ENCODE data around the gene CDR2.
"Not testable (repeated sequence)": the region's sequence is repeated elsewhere in the genome, so short reads cannot be mapped to it uniquely, and the experiment has no call there.

Gene CDR2
- 122 reads per million, percentile 86 among the genes with 10 or more reads in this experiment for total RNA-seq

- DNase-seq, result peak; percentile 99
Observed at GRCh38 chr16:22374311-22375116, at the start of gene CDR2. CDR2 (minus strand) TSS chr16:22374619; CDS start chr16:22374309, 310 bp downstream.

- DNase-seq, result no peak
Observed at GRCh38 chr16:22423716-22424115, 49.3 kb upstream of the CDR2 start.

- no peak for DNase-seq
Observed at GRCh38 chr16:22421136-22421535, 46.7 kb upstream of the CDR2 start.

DNA sequence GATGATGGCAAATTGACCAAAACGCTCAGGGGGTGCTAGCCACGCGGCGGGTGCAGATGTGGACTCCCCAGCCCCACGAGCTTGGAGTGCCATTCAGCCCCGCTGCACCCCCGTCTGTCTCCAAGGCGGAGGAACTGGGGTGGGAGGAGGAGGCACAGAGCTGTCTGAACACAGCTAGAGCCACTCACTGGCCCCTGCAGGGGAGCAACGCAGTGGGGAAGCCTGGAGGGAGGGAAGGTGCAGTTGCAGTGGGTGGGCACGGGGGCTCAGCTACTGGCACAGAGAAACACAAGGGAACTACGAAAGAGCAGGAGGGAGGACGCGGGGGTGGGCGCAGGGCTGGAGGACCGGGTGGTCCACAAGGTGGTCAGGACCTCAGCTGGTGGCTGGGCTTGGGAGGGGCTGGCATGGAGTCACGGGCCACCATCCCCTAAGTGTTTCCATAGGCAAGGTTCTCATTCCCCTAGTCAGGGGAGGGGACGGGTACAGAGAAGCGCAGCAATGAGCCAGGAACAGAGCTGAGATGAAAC is 46.3 kb upstream of the CDR2 start:
- DNase-seq, result no peak

GRCh38 chr16:22419908-22420307 is 45.5 kb upstream of the CDR2 start:
- DNase-seq, result no peak

DNA sequence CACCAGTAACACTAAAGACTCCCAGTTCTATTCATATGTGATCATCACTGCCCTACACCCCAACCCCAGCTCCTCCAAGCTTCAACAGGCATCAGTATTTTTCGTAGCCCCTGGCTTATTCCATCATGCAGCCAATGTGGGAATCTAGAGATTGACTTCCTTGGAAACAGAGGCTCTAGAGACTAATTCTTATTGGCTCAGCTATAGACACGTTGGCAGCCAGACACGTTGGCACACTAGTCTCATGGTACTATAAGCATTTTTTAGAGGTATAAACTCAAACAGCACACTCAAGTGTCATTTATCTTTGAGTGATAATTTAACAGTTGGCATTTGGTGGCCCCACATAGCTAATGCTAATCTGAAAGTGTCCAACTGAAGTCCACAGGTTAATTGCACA is 44.4 kb upstream of the CDR2 start:
- no peak for DNase-seq

DNA sequence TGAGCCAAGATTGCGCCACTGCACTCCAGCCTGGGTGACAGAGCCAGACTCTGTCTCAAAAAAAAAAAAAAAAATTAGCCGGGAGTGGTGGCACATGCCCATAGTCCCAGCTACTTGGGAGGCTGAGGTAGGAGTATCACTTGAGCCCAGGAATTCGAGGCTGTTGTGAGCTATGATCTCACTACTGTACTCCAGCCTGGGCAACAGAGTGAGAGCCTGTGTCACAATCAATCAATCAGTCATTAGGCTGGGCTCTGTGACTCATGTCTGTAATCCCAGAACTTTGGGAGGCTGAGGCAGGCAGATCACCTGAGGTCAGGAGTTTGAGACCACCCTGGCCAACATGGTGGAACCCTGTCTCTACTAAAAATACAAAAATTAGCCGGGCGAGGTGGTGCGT is 43.4 kb upstream of the CDR2 start:
- not testable (repeated sequence) for DNase-seq

DNA sequence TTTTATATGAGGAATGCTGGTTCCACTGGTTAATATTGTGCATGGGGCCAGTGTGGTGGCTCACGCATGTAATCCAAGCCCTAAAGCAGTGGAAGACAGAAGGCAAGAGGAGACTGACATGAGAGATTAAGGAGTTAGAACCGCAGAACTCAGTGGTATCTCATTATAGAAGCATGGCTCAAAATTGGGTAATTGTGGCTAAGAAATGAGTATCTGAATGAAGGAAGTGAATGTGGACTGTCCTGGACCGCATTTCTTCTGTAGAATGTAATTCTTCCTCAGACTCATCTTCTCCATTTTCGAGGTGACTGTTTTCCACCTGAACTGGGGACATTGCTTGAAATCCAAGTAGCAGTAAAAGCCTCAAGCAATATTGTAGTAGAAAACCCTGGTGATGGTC is 42.6 kb upstream of the CDR2 start:
- DNase-seq, result no peak

DNA sequence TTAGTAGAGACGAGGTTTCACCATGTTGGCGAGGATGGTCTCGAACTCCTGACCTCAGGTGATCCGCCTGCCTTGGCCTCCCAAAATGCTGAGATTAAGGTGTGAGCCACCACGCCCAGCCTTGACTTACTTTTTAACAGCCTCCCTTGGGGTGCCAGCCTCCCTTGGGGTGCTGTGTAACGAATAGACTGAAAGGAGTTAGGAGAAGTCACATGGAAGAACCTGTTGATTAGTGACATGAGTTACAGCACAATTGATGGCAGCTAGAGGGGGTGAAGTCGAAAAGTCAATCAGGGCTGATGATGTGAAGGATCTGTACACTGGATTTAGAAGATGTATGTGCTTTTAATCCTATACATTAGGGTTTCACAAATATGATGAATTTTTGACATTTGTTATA is 39.4 kb upstream of the CDR2 start:
- no peak for DNase-seq

DNA sequence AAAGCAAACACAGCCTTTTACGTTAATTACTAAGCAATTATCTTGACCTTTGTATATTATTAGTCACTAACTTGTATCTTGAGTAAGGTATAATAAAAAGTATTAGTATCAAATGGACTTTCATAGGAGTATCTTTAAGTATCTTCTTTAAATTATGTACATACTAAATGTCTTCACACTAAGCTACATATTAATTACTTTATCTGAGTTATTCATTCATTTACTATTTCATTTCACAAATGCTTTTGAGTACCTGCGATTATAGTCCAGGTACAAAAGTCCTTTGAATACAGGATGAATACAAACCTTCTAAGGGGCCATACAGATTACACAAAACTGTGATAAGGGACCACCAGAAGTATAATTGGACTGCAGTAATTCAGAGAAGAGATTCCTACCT is 33.1 kb upstream of the CDR2 start:
- no peak for DNase-seq

DNA sequence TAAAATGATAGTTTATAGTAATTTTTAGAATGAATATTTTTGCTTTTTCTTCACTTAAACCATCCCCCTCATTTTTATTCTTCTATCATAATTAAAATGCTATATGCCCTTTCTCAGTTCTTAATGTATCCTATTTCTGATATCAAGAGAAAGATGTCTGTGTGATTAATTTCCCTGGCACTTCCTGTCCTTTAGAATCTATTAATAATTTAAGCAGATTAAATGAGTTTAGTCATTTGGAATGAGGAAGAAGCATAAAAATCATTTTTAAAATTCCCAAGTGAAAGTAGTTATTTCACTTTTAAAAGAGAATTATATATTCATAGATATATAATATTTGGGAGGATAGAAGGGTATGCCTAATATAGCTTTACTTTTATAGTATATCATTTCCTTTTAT is 27.8 kb upstream of the CDR2 start:
- no peak for DNase-seq

DNA sequence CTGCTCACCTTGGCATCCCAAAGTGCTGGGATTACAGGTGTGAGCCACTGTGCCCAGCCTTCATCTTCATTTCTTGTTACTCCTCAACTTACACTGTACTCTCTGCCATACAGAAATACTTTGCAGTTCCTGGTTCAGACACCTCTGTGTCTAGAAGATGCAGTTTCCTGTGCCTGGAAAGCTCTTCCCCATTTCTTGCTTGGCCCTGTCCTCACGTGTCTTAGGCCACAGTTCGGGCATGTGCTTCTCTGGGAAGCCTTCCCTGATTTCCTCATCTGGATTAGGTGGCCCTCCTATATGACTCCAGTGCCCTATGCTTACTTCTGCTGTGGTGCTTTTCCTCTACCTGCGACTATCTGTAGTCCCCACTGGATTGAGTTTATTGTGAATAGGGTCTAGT is 26.5 kb upstream of the CDR2 start:
- DNase-seq, result no peak

GRCh38 chr16:22397931-22398330 is 23.5 kb upstream of the CDR2 start:
- no peak for DNase-seq

DNA sequence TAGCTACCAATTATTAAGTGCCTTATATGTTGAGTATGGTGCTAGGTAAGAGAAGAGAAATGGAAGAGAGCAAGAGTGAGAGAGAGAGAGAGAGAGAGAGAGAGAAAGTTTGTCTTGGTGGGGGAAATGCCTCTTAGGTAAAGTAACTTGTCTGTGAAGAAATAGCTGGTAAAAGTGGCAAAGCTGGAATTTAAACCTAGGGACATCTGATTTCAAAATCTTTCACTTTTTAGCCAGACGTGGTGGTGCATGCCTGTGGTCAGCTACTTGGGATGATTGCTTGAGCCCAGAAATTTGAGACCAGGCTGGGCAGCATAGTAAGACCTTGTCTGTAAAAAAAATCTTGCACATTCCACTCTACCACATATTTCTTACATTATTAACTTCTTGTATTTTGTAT is 23.0 kb upstream of the CDR2 start:
- DNase-seq, result no peak

DNA sequence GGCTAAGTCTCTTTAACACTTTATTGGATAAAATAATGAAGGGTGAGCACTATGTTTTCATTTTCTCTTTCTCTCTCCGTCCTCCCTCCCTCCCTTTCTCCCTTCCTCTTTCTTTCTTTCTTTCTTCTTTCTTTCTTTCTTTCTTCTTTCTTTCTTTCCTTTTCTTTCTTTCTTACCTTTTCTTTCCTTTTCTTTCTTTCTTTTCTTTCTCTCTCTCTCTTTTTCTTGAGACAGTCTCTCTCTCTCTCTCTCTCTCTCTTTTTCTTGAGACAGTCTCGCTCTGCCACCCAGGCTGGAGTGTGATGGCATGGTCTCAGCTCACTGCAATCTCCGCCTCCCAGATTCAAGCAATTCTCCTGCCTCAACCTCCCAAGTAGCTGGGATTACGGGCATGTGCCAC is 21.5 kb upstream of the CDR2 start:
- no peak for DNase-seq

DNA sequence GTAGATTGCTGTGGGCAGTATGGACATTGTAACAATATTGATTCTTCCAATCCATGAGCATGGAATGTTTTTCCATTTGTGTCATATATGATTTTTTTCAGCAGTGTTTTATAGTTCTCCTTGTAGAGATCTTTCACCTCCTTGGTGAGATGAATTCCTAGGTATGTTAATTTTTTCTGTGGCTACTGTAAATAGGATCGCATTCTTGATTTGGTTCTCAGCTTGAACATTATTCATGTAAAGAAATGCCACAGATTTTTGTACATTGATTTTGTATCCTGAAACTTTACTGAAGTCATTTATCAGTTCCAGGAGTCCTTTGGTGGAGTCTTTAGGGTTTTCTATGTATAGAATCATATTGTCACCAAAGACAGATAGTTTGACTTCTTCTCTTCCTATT is 19.7 kb upstream of the CDR2 start:
- DNase-seq, result no peak

- DNase-seq, result no peak
Observed at GRCh38 chr16:22388101-22388644, 13.8 kb upstream of the CDR2 start.

DNA sequence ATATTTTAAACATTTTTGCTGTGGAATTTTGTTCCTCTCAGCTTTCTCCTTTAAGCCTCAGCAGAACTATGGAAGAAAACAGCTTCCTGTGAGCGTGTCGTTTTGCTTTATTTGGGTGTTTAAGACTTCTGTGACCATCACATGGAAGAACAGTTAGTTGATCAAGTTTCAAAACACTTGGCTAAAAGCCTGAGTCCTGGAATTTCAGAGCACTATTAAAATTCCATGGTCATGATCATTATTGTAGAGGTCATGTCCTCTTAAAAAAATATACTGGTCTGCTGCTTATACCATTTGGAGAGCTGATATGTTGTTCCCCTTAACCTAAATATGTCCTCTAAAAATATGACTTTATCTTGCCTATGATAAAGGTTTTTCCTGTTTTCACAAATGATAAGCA is 12.6 kb upstream of the CDR2 start:
- no peak for DNase-seq

- DNase-seq, result no peak
Observed at GRCh38 chr16:22385196-22385595, 10.8 kb upstream of the CDR2 start.

DNA sequence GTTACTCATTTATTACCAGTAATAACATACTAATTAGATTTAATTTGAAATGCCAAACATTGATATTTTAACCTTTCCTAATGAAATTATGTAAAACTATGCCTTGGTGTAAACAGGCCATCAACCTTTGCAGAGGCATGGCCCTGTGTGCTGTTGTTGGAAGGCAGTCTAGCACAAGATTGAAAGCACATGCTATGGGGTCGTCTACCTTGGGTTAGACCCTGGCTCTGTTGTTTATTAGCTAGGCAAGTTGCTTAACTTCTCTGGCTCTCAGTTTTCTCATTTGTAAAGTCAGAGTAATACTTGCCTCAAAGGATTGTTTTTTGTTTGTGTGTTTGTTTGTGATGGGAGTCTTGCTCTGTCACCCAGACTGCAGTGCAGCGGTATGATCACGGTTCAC is 9.4 kb upstream of the CDR2 start:
- DNase-seq, result no peak

GRCh38 chr16:22381392-22381791 is 7.0 kb upstream of the CDR2 start:
- DNase-seq, result no peak

DNA sequence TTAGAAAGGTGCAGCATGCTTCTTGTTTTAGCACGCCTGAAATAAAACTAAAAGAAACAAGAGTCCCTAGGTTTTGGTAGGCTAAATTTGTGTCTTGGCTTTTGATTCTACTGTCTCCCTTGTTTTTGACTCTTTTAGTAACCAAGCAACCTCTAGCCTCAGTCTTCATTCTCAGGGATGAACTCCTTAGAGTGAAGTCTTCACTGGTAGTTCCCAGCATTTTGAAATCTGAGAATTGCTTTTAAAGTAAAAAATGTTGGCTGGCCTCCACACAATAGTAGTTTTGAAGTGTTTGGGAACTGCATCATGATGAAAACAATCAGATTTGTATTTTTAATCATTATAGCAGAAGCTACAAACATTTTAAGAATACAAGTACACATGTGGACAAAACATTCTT is 6.1 kb upstream of the CDR2 start:
- no peak for DNase-seq

DNA sequence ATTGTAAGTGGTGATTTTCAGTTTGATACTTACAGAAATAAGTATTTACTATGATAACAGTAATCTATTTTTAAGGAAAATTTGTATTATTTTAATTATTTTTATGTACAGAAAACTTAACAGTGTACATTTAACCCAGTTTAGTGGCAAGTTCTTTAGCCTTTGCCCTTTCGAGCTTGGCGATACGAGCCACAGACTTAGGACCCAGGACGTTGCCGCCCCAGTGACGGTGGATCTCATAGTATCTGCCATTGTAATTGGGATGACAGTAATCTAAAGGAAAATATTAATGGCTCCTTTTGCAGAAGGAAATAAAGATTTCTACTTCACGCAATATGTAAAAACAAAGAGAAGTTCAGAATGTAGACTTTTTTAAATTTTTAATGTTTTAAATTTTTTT is 5.2 kb upstream of the CDR2 start:
- DNase-seq, result no peak

DNA sequence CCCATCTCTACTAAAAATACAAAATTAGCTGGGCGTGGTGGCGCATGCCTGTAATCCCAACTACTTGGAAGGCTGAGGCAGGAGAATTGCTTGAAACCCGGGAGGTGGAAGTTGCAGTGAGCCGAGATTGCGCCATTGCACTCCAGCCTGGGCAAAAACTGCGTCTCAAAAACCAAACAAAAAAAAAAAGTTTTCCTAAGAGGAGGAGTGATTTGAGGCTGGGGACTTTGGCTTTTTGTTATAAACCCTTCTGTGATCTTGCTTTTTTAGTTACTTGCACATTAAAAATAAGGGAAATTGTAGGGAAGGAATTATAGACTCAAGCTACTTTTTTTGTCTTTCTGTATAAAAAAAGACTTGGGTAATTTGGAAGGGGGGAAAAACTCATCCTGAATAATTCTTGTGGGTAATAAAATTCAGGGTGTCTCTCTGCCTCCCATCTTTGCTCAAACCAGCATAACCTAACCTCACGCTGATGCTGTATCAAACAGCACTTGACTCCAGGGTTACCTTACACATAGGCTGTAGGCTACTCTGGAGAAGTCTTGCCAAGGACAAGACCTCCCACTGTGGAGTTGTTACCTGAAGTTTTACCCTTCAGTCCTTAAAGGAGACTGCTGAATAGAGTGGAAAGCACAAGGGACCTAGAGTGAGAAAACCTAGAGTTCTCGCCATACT is 1.7 kb upstream of the CDR2 start:
- no peak for DNase-seq
